Heart right ventricle (tissue), 16 donors: ENCODE measurements around the gene ACOT13. TPM values are rescaled to one million over a fixed set of nuclear protein-coding genes. Genes with fewer than 3 reads are reported as not detected.

Experiments used
- ATAC-seq, 8 donors: fragments of 200-7000 bp; cut with Tn5 transposase; one replicate each; pipeline ENCODE4 v1.9.1; 2020; ENCODE audit warnings: mild to moderate bottlenecking in 8 of 8, moderate library complexity in 8 of 8, moderate number of reproducible peaks in 1 of 8
- DNase-seq, 2 donors: peaks; one replicate each; pipeline ENCODE4 v3.0.0-alpha.2; 2020
- H3K27ac ChIP-seq, 10 donors: fragments of 200-600 bp; sonication (generic) in 2 of 10; one replicate each; pipeline versions ENCODE4 v1.5.0 to v1.8.0; 2020 to 2022; ENCODE audit warnings: mild to moderate bottlenecking in 3 of 10
- H3K27me3 ChIP-seq, 7 donors: fragments of 200-600 bp; one replicate each; pipeline ENCODE4 v1.8.0; 2021 to 2022; ENCODE audit warnings: mild to moderate bottlenecking in 2 of 7
- H3K36me3 ChIP-seq, 9 donors: fragments of 200-600 bp; sonication (generic) in 1 of 9; one replicate each; pipeline versions ENCODE4 v1.5.0 to v1.8.0; 2020 to 2022; ENCODE audit warnings: mild to moderate bottlenecking in 2 of 9
- H3K4me1 ChIP-seq, 9 donors: fragments of 200-600 bp; sonication (generic) in 1 of 9; one replicate each; pipeline versions ENCODE4 v1.5.0 to v1.8.0; 2020 to 2022; ENCODE audit warnings: mild to moderate bottlenecking in 4 of 9
- H3K4me3 ChIP-seq, 10 donors: fragments of 200-600 bp; sonication (generic) in 2 of 10; one replicate each; pipeline versions ENCODE4 v1.5.0 to v1.8.0; 2020 to 2022; ENCODE audit warnings: mild to moderate bottlenecking in 7 of 10, moderate library complexity in 2 of 10
- H3K9me3 ChIP-seq, 11 donors: fragments of 200-600 bp in 10 of 11; sonication (generic) in 2 of 11; one replicate each; pipeline versions ENCODE4 v1.5.0 to v1.8.0; 2013 to 2022; ENCODE audit warnings: mild to moderate bottlenecking in 2 of 11, control low read depth in 1 of 11, moderate library complexity in 1 of 11
- WGBS, 2 donors: extraction: QIAGEN DNeasy Blood & Tissue Kit; methylation state at CpG; one replicate each; pipeline ENCODE4 v1.1.7; 2013; ENCODE audit warnings: inconsistent platforms in 1 of 2; 5-methylcytosine and 5-hydroxymethylcytosine counted together
- intact Hi-C, 10 donors: fragments of 100-400 bp; cut with DNase I; formaldehyde crosslinking; loops; one replicate each; pipeline versions ENCODE4 v1.11.1 to v1.14.2; 2022
- polyA plus RNA-seq, 2 donors: library from polyadenylated mRNA; stranded (reverse); fragments of 200-250 nt; gene quantifications; one replicate each; pipeline ENCODE4 v1.2.3, GENCODE V29; 2013
- total RNA-seq, 10 donors: library from RNA; stranded (reverse); fragmentation: NEBNext Ultra II Directional in 3 of 10; extraction: Animal tissue kit (Norgen Biotek cat#: 25700) in 3 of 10; gene quantifications; one replicate each; pipeline versions ENCODE4 v1.2.1 to v1.2.4, GENCODE V29; 2021 to 2023
- TF ChIP-seq, protein P1 (sequence below), 9 donors: fragments of 200-600 bp; sonication (generic) in 2 of 9; IDR thresholded peaks; one replicate each; pipeline versions ENCODE4 v1.5.0 to v1.8.0; 2021 to 2022; ENCODE audit warnings: antibody characterized with exemption in 9 of 9, mild to moderate bottlenecking in 5 of 9, moderate library complexity in 1 of 9
- donor health status: Arrhythmogenic right ventricular cardiomyopathy.
- donor health status: ischemic (EF 13 %, LVEDD 7.1; RV severe dilation, severe dysfunction).
- donor health status: healthy with polysubstance abuse.
- donor health status: DM: no; HTN: yes; CAD: no.
- donor health status: DM: no; HTN: no; CAD: no.
- donor health status: ischemic (EF 25% LVEDD 6.9; RV normal size, moderate dysfunction).
- donor health status: ischemic (EF 25% LVEDD 5.7; RV mildly dilated, moderate dysfunction).
- donor health status: healthy.
- donor health status: DM: yes; HTN: yes; CAD: no.
- donor health status: Ischemic cardiomyopathy.
- donor health status: ischemic (EF 35%, LVEDD 5.7; RV mildly dilated, moderate dysfunction).
- donor health status: nonischemic (EF 11% LVEDD 7.7; RV severe dilation, severe dysfunction).
- donor health status: DM: yes; HTN: yes; CAD: no.
- donor health status: PGD.
- donor health status: ischemic (EF 29% LVEDD 5.4; RV normal size, mild dysfunction).
- donor health status: nonischemic (EF 23%, LVEDD 6.1; RV moderate dilation, normal function).

ACOT13 gene
- total and polyA plus RNA-seq, 12 donors = 38.2 to 241 (median 56.1) TPM

DNA sequence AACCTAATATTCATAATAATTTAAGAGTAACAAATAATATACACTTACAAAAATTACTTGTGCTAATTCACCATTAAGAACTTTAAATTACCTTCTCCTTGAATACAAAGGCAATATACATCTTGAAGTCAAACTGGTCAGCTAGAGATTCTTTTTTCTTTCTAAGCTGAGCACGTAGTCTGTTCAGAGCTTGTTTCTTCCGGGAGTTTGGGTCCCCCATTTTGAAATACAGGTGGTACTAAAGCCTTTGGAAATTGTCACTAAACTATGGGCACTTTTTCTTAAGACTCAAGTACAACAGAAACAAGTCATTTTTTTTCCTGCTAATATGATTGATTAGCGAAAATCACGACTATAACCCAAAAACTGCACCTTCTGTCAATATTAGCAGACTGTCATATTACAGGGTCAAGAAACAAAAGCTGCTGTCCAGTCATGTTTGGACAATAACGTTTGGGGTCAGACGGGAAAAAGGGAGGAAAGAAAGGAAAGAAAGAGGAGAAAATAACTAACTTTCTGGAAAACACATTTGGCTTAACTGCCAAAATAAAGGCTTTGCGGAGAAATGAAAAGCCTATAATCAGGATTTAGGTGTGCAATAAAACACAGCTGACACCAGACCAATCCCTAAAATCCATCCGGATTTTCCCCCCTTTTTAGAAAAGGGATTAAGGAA lies 51.7 kb downstream of the ACOT13 start:
- TF ChIP-seq, protein P1, sequence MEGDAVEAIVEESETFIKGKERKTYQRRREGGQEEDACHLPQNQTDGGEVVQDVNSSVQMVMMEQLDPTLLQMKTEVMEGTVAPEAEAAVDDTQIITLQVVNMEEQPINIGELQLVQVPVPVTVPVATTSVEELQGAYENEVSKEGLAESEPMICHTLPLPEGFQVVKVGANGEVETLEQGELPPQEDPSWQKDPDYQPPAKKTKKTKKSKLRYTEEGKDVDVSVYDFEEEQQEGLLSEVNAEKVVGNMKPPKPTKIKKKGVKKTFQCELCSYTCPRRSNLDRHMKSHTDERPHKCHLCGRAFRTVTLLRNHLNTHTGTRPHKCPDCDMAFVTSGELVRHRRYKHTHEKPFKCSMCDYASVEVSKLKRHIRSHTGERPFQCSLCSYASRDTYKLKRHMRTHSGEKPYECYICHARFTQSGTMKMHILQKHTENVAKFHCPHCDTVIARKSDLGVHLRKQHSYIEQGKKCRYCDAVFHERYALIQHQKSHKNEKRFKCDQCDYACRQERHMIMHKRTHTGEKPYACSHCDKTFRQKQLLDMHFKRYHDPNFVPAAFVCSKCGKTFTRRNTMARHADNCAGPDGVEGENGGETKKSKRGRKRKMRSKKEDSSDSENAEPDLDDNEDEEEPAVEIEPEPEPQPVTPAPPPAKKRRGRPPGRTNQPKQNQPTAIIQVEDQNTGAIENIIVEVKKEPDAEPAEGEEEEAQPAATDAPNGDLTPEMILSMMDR (IDR thresholded peaks at IDR 0.05) = no peak
- WGBS, 2 donors = 12 to 19% methylated on average over 8 of the region's 8 CpGs
- ATAC-seq (no peak), DNase-seq (no peak)
- Histone ChIP-seq H3K4me1 (peaks cover 6 to 66% (median 53%) of the 10 kb centered on the region in 9 donors), H3K27me3 (no peaks in the 10 kb centered on the region), H3K27ac (peak overlapping the region in 9 of 10 donors; percentile 6 to 100 (median 100)), H3K9me3 (no peaks in the 10 kb centered on the region), H3K36me3 (peaks cover 0 to 53% (median 20%) of the 10 kb centered on the region in 9 donors), H3K4me3 (peak overlapping the region; percentile 70 to 98 (median 86))
- intact Hi-C loops = loop anchor here in 2 of 10 donors (5.0 to 10.0 kb wide), 2 partner anchors 56 to 59 kb away; partner anchors contain the start of gene GMNN (in 1 of the 2)

DNA sequence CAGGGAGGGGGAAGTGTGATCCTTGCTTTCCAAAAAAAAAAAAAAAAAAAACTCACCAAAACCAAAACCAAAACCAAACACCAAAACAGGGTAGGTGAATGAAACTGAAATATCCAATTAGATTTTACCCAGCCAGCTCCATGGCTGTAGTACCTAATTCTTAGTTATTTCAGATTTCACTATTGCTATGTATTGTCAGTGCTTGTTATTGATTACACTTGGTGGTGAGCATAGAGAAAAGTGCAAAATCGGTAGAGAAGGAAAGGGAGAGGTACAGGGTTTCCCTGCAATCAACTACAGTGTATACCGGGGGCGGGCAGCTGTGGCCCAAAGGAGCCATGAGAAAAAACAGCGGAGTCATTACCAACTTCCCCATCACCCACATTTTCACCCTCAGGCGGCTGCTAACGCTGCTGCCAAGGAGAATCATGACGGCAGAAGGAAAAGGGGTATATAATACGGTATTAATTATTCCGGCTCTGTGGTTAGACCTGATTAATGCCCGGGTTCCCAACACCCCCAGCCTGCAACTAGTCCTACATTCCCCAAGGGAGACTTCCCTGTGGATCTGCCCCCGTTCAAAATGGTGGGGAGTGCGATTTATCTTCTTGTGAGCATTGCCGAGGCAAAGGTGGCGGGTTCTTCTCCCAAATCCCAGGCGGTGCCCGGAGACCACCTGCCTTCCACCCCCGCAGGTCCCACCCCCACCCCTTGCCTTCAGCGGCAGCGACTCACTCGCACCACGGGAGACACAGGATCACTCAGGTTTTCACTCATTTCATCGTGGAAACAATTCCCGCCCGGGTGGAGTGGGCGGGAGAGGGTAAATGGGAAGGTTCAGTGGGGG lies 52.5 kb downstream of the ACOT13 start, which contains the start of gene C6orf62:
Gene C6orf62 (minus strand): TSS at position 30 of the 847 bp plus-strand sequence. CDS start 486 bp downstream, outside the sequence.
- peak within 1 kb of the TSS; percentile 97 to 100 (median 99) for H3K27ac ChIP-seq
- intact Hi-C loops = loop anchor here in 2 of 10 donors (5.0 to 10.0 kb wide), 2 partner anchors 55 to 58 kb away; partner anchors contain the start of gene GMNN (in 1 of the 2)
- H3K4me1 ChIP-seq = peaks cover 6 to 59% (median 46%) of the 10 kb centered on the region in 9 donors
- TF ChIP-seq, protein P1 (IDR thresholded peaks at IDR 0.05) = no peak
- H3K27me3 ChIP-seq = no peaks in the 10 kb centered on the region
- peak within 1 kb of the TSS; percentile 70 to 98 (median 86) for H3K4me3 ChIP-seq
- H3K36me3 ChIP-seq = peaks cover 0 to 45% (median 14%) of the 10 kb centered on the region in 9 donors
- H3K9me3 ChIP-seq = no peaks in the 10 kb centered on the region
- 0 to 1% methylated on average over 25 of the region's 25 CpGs for WGBS, 2 donors
- DNase-seq (peak in 1 of 2 donors; percentile 36), ATAC-seq (no peak)

DNA sequence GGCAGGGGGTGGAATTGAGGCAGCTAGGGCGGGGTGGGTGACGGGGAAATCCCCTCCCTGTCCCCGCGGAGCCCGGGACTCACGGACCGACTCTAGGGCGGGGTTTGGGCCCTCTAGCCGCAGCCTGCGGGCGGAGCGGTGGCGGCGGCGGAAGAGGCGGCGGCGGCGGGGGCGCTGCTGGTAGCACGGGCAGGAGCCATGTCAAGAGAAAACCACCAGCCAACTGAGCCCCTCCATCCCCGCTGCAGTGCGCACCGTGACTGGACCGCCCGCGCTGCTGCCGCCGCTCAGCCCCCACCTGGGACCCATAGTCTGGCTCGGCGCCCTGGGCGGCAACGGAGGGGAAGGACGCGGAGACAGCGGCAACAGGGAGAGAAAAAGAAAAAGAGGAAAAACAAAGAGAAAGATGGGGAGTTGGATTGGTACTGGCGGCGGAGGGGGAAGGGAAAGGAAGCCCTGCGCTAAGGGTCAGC lies 53.3 kb downstream of the ACOT13 start:
- TF ChIP-seq, protein P1 (IDR thresholded peaks at IDR 0.05) = peak in 1 of 9 donors; percentile 5
- Histone ChIP-seq H3K4me3 (peak overlapping the region; percentile 70 to 98 (median 86)), H3K4me1 (peaks cover 6 to 51% (median 38%) of the 10 kb centered on the region in 9 donors), H3K27me3 (no peaks in the 10 kb centered on the region), H3K27ac (peak overlapping the region; percentile 97 to 100 (median 99)), H3K9me3 (no peaks in the 10 kb centered on the region), H3K36me3 (peaks cover 0 to 37% (median 5%) of the 10 kb centered on the region in 9 donors)
- WGBS, 2 donors = 1% methylated on average over 38 to 39 of the region's 39 CpGs
- intact Hi-C loops = loop anchor here in 5 of 10 donors (2.0 to 10.0 kb wide), 6 partner anchors 52 to 1305 kb away; partner anchors contain the start of genes GMNN (in 4 of the 5), ACOT13 (in 2 of the 5) and TDP2 (in 2 of the 5)
- peak; percentile 63 to 75 for DNase-seq
- peak; percentile 30 to 70 (median 37) for ATAC-seq
